GM19240 (cell line): ENCODE data around the gene SPATA13.

ENCODE experiments used
- DNase-seq: peaks from one replicate; pipeline ENCODE4 v3.0.0; 2011; ENCODE audit warnings: low spot score; ENCODE audit not compliant: insufficient read length

The SPATA13 gene

GRCh38 chr13:24250376-24251057 lies 90.0 kb downstream of the SPATA13 start:
- no peak for DNase-seq

GRCh38 chr13:24251525-24251924 lies 91.0 kb downstream of the SPATA13 start:
- no peak for DNase-seq

GRCh38 chr13:24252136-24252535 lies 91.6 kb downstream of the SPATA13 start:
- no peak for DNase-seq

GRCh38 chr13:24253520-24254145 lies 93.1 kb downstream of the SPATA13 start:
- DNase-seq: no peak

DNA sequence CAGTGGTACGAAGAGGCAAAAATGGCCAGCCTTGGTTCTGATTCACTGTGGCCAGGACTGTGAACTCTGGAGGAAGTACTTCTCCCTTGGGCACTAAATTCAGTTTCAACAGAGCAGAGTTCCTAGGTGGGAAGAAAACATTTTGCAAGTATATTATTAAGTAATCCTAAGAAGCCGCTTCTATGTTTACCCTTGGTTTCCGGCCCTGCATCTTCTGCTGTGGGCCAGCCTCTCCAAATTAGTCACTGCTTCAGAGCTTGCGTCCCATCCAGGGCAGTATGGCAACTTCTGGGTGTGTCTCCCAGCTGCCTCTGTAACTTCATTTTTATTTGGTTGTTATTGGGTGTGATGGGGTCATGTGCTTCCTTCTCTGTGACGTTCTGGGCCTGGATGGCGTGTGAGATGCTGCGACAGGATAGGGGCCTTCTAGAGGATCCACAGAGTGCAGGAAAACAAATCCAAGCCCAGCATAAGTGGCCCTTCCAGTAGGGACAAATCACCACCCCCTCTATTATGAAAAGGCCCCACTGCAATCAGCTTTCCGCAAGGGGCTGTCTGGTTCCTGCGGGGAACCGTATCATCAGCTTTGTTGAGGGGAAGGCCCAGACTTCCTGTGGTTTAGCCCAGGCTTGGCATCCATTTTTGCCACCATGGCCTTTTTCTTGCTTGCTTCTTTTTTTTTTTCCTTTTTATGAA lies 93.8 kb downstream of the SPATA13 start:
- no peak for DNase-seq

DNA sequence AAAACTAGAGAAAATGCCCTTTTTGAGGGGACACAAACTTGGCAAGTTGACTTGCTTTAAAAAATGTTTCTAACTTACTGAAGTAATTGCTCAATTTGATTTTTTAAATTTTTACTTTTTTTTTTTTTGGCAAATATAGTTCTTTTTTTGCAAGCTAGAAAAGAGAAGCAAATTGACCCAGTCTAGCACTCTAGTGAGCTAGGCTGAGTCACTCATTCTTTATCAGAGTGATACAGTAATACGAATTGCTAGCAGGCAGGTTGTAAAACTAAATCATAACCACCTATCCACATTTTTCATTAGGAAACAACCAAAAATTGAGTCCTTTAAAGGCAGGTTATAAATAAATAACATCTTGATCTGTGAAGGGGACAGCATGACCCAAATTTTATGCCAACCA lies 97.0 kb downstream of the SPATA13 start:
- DNase-seq: no peak

DNA sequence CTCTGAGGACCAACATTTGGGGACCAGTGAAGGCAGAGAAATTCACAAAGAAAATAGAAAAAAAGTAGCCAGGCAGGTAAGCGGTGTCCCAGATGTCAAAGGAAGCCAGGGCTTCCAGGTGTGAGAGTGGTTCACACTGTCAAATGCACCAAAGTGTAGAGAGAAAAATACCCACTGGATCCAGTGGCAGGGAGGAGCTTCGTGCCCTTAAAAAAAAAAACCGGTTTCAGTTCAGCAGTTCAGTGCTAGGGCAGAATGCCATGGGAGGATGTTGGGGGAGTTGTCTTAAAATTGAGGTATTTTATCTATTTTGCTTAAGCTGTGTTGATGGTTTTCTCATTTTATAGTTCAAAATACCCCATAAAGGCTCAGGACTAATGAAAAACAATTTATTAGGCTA lies 101.0 kb downstream of the SPATA13 start:
- DNase-seq: no peak

DNA sequence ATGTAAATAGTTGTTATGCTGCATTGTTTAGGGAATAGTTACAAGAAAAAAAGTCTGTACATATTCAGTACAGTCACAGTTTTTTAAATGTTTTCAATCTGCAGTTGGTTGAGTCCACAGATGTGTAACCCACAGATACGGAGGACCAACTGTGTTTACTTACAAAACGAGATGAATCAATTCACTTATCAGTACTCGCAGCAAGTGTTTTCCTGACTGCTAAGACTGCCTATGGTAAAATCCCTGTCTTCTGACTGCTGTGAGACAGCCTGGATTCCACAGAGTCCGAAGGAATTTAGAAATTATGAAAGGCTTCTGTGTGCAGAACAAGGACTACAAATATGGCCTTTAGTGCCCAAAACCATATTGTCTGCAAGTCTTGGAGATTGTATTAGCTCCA lies 103.1 kb downstream of the SPATA13 start:
- no peak for DNase-seq

DNA sequence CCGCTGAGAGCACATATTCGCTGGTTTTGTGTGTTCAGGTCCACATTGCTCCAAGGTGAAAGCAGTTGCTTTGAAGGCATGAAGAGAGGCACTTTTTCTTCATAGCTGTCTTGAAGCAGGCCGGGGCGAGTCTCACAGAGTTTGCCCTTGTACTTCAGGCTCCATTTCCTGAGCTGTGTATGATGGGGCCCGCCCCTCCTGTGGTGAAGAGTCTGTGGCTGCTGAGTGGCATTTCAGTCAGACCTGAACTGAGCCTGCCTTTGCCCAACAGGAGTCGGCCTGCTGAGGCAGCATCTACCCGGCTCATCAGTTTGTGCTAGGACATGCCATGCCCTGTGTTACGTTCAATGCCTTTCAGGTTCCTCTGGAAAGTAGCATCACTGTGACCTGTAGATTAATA lies 104.5 kb downstream of the SPATA13 start:
- no peak for DNase-seq

DNA sequence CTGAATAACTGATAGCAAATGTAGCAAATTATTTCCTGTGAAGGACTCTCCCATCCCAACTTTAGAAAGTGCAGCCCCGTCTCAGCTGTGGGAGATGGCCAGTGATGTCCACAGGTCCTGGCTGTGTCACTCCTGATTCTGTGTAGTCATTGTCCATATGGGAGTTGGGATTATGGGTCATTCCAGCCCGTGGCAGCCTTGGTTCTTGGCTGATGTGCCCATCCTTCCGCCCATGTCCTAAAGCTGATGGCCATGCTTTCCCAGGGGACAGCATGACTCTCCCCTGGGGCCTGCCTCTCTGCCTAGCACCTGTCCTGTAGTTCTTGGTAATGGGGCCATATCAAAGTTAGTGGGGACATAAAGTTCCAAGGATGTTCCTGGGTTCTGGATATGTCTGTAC lies 104.9 kb downstream of the SPATA13 start:
- no peak for DNase-seq

DNA sequence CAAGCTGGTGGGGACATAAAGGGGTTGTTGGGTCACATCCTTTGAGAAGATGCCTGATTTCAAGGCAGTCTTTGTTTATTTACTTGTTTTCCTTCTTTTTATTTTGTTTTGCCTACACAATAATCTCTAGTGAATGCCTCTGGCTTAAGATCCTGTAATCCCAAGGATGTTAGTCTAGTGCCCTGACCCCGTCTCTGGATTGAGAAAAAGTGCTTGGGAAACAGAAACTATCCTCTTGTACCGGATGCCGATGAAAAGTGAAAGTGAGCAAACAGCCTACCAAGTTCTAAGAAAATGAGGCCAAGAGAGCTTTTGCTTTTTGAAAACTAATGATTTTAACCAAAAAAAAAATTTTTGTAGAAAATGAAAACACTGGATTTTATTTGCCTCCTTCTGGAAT lies 106.8 kb downstream of the SPATA13 start:
- no peak for DNase-seq

DNA sequence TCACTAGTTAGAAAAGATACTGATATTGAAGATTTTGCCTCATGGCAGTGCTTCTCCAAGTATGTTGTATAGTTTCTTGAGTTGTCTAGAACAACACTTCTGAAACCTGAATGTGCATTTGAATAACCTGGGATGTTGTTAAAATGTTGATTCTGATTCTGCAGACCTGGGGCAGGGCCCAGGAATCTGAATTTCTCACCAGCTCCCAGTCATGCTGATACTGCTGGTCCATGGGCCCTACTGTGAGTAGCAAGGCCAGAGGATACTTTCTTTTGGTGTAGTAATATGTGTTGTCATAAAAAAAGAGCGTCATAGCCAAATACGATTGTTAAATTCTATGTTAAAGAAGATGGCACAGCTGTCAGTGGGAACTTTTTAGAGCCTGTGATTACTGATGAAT lies 107.3 kb downstream of the SPATA13 start:
- DNase-seq: no peak

DNA sequence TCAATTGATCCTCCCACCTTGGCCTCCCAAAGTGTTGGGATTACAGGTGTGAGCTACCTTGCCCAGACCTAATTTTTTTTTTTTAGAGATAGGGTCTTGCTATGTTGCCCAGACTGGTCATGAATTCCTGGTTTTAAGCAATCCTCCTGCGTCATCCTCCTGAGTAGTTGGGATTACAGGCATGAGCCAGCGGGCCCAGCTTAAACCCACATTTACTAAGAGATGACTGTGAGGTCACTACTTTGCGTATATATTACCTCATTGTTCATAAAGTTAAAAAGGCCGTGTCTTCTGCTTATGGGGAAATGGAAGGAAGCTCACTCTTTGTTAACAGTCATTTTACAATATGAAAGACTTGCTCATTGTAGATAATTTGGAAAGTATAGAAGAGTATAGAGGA lies 109.3 kb downstream of the SPATA13 start:
- no peak for DNase-seq

DNA sequence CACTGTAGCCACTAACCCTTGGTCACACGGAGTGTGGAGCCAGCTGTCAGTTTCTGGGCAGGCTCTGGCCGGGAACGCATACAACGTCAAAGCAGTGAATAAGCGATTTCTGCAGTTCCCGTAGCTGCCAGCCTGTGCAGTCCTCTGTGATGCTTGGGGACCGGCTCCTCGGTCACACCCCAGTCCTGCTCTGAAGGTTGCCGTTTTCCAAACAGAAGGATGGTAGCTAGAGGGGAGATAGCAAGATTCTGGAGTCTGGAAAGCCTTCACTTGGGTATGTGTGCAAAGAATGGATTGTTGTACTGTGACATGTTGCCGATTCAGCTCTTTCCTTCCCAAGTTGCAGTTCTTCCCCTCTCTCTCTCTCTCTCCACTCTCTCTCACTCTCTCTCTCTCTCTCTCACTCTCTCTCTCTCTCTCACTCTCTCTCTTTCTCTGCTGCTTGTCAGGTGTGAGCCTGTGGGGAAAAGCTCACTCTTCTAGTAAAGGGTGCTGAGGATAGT lies 110.2 kb downstream of the SPATA13 start:
- DNase-seq: peak; percentile 35

GRCh38 chr13:24271231-24271600 lies 110.7 kb downstream of the SPATA13 start:
- DNase-seq: no peak

GRCh38 chr13:24271601-24272451 lies 111.3 kb downstream of the SPATA13 start:
- peak; percentile 26 for DNase-seq

DNA sequence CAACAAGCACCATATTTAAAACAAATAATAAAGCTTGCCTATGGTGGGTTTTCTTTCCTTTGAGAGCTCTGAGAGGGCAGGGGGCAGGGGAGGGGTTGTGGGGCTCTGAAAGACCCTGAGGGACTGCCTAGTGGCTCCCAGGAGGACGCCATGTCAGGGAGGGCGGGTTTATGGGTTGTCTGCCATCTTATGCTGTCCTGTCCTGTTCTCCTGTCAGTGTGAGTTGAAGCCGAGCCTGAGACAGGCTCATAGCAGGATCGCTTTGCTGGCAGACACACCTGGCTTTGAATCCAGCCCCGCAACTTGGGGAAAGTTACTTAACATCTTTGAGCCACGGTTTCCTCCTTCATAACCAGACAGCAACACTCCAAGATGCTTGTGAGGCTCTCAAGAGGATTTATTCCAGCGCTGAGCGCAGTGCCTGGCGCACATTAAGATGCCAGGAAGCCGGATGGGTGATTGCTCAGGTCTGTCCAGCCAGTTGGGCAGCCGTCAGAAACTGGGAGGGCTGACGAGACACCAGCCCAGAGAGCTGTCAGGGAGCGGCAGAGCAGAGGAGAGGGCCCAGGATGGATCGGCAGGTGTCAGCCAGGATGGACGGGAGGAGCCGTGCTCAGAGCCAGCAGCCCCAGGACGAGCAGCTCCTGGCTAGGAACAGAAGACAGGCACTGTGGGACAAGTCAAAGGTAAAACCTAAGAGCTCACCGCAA lies 112.1 kb downstream of the SPATA13 start:
- no peak for DNase-seq

- no peak for DNase-seq
Measured at GRCh38 chr13:24273926-24274325, 113.4 kb downstream of the SPATA13 start.

DNA sequence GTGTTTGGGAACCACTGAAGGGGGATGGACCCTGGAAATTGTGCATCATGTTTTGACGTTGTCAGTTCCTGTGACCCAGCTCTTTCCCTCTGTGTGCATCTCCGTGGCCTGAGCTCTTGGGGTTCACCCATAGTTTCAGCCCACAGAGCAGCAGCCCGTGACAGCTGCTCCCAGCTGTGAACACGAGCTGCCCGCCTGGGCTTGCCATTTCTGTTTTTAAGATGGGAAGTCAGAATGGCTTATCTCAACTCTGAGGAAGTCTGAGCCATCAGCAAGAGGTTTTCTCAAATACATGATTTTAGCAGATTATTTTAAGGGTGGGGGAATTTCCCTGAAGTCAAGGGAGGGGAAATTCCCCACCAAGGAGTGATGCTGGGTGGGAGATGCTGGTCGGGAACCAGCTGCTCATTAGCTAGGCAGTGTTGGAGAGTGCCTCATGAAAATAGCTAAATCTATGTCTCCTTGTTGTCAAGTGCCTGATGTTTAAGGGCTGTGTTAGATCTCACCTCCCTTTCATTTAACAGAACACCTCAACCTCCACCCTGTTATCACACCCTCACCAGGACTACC lies 114.0 kb downstream of the SPATA13 start:
- peak; percentile 47 for DNase-seq

GRCh38 chr13:24275041-24275440 lies 114.5 kb downstream of the SPATA13 start:
- DNase-seq: no peak

GRCh38 chr13:24276306-24276705 lies 115.8 kb downstream of the SPATA13 start:
- DNase-seq: no peak
